Gastroesophageal sphincter (tissue), 3 donors: Measurements from ENCODE around the gene SOCS3.

ENCODE experiments used
- CTCF ChIP-seq, 4 experiments: fragments of 200-600 bp in 2 of 4; fragments of 450-650 bp in 2 of 4; sonication (generic) in 1 of 4; IDR thresholded peaks; one replicate each; pipeline ENCODE4 v1.5.1; 2017 to 2019; ENCODE audit warnings: antibody characterized with exemption in 4 of 4, mild to moderate bottlenecking in 2 of 4, moderate library complexity in 2 of 4
- POLR2A ChIP-seq, 2 donors: fragments of 450-650 bp; IDR thresholded peaks; one replicate each; pipeline ENCODE4 v1.6.1; 2017; ENCODE audit warnings: antibody characterized with exemption in 2 of 2, mild to moderate bottlenecking in 2 of 2, moderate library complexity in 1 of 2
- POLR2AphosphoS5 ChIP-seq: sonication (generic); formaldehyde crosslinking; IDR thresholded peaks from one replicate; pipeline ENCODE4 v1.6.1; 2017; ENCODE audit warnings: antibody characterized with exemption

DNA sequence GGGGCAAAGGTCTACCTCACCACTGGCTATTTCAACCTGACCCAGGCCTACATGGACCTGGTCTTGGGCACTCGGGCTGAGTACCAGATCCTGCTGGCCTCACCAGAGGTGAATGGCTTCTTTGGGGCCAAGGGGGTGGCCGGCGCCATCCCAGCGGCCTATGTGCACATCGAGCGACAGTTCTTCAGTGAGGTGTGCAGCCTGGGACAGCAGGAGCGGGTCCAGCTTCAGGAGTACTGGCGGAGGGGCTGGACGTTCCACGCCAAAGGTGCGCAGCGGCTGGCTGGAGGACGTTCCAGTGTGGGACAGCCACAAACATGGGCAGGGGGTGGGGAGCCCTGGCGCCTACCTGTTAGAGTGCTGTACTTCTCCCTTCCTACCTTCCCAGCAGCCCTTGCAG, 43.9 kb upstream of the SOCS3 start:
- no peak for TF ChIP-seq CTCF (IDR thresholded peaks at IDR 0.05)
- TF ChIP-seq POLR2A (IDR thresholded peaks at IDR 0.05): no peak
- no peak for TF ChIP-seq POLR2AphosphoS5
